ENCODE results near the gene RNASEH1.
A peak's percentile ranks its signal among the peaks of the same experiment; 100 is the strongest.

RNASEH1 gene

DNA sequence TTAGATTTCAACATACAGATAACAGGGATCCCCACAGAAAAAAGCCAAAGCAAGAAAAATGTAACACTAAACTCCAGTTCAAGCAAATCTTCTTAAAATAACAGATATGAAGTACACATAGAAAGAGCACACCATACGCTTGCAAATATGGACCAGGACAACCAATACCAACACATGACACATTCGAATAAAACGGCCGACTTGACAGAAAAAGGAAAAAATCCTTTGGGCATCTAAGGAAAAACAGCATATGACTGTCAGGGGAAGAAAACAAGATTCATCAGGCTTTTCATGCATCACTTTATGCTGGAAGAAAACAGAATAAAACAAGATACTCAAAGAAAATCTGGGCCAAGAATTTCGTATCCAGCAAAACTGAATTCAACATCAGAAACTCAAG is 16.0 kb downstream of the RNASEH1 start:
- TF ChIP-seq CTCF (conservative IDR thresholded peaks at IDR 0.05) = no peak

GRCh38 chr2:3539836-3540235 is 18.3 kb downstream of the RNASEH1 start:
- no peak for TF ChIP-seq CTCF (conservative IDR thresholded peaks at IDR 0.05)
- H3K27ac ChIP-seq = no peak overlapping the region

More for the DNA sequence above, 16.0 kb downstream of the RNASEH1 start:
- no peak overlapping the region for H3K27ac ChIP-seq

GRCh38 chr2:3536682-3537632 is 21.2 kb downstream of the RNASEH1 start:
- TF ChIP-seq CTCF (conservative IDR thresholded peaks at IDR 0.05) = no peak
- H3K27ac ChIP-seq = no peak overlapping the region

DNA sequence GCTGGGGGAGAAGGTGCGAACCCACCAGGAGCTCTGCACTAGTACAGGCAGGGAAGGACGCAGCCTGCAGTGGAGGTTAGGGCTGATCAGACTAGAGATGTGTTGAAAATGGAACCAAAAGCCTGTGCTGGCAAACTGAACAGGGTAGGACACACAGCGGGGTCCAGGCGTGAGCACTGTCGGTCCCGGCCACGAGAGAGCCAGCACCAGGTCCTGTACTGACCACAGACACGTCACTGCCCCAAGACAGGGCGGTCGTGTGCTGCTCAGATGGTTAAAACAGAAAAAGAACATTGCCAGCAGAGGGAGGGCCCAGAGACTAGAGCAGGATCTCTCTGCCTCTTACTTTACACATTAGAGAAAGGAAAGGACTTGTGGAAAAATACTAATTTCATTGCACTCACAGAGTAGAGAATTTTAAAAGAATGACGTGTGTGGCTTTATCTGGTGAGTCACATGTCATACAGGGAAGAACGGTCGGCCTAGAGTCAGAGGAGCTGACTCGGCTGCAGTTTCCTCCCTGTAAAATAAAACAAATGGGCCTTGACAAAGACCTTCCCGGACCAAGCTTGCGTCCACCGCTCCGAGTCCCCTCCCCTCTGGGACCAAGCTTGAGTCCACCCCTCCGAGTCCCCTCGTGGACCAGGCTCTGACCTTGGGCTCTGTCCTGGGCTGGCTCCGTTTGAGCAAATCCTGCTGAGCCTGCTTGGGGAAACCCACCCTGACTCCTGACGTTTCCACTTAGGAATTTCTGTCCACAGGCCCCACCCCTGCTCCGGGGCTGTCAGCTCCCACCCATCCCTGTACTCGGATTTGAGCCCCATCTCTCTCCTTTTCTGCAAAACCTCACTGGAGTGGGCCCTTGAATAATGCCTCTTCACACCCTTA is 22.1 kb downstream of the RNASEH1 start:
- TF ChIP-seq CTCF (conservative IDR thresholded peaks at IDR 0.05) = no peak
- H3K27ac ChIP-seq = no peak overlapping the region

- no peak for TF ChIP-seq CTCF (conservative IDR thresholded peaks at IDR 0.05)
- no peak overlapping the region for H3K27ac ChIP-seq
Measured at GRCh38 chr2:3535467-3535793, 22.7 kb downstream of the RNASEH1 start.

GRCh38 chr2:3534251-3534814 is 23.8 kb downstream of the RNASEH1 start:
- TF ChIP-seq CTCF (conservative IDR thresholded peaks at IDR 0.05) = no peak
- peak overlapping the region; percentile 74; the same call in 1 of the 2 replicates for H3K27ac ChIP-seq

DNA sequence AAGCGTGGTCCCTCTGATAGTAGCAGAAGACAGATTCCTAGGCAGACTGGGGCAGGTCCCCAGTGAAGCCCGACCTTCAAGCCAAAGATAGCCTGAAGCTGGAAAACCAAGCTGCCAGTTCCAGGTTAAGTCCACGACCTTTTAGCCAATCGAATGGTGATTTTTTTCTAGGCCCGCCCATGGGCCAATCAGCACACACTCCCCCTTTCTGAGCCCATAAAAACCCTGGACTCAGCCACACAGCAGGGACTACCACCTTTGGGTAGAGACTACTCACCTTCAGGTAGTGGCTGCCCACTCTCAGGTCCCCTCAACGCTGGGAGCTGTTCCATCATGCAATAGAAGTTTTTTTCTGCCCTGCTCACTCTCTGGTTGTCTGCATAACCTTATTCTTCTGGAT is 24.3 kb downstream of the RNASEH1 start:
- H3K27ac ChIP-seq = peak overlapping the region; percentile 74
- TF ChIP-seq CTCF (conservative IDR thresholded peaks at IDR 0.05) = no peak

Data from VCaP (cell line).